D341Med (cell line): Measurements from ENCODE around the gene NUDT9.
"Not testable (repeated sequence)": the region's sequence is repeated elsewhere in the genome, so short reads cannot be mapped to it uniquely, and the experiment has no call there.

Source experiments
- DNase-seq: peaks from one replicate; pipeline ENCODE4 v3.0.0; 2012; ENCODE audit warnings: low spot score

NUDT9 gene

DNA sequence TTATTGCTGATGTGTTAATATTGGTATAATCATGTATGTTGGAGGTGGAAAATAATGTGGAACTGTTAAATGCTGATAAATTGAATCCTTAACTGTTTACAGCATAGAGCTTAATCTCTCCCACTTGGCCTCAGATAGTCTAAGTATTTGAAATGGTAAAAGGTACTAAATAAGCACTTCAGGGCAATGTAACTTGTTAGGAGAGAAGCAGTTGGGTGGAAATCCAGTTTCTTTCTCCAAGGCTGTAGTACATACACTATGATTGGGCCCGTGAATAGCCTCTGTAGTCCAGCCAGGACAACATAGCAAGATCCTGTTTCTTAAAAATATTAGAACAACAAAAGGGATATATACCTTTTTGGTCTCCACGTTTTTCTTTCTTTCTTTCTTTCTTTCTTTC, 39.7 kb downstream of the NUDT9 start:
- DNase-seq = no peak

- peak; percentile 30 for DNase-seq
Observed at GRCh38 chr4:87465739-87466366, 43.5 kb downstream of the NUDT9 start.

DNA sequence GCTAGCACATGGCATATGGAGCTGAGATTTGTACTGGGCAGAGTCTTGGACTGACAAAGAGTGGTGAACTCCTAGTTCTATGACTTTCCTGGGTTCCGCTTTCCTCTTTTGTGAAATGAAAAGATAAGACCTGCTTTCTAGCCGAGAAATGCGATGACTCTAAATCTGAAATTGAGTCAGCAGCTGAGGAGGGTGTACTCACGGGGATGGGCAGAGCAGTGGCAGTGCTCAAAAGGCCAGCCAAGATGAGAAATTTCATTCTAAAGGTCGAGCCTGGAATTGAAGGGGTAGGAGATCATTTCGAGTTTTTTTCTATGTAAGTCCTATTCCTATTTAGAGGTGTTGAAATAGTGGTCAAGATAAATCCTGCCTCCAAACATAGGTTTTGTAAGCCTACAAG, 47.0 kb downstream of the NUDT9 start:
- no peak for DNase-seq

DNA sequence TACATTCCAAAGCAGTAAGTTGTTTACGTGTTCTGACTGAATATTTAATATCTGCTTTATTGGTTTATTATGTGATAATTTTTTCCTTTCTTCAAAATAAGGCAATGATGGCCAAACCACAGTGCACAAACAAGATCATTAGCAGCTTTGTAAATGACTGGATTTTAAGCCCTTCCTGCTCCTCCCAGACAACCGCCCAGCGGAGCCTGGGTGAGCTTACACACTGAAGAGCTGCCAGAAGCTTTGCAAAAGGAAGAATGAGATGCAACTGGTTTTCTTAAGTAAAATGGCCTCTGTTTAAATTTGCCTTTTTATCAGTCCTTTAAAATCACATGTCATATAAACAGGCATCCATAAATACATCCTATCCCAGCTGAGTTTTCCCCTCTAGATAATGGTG, 54.6 kb downstream of the NUDT9 start:
- peak; percentile 28 for DNase-seq

GRCh38 chr4:87478732-87479250, 56.4 kb downstream of the NUDT9 start:
- DNase-seq = no peak

- DNase-seq = no peak
Observed at GRCh38 chr4:87481377-87481776, 59.0 kb downstream of the NUDT9 start.

GRCh38 chr4:87483247-87483646, 60.9 kb downstream of the NUDT9 start:
- DNase-seq = not testable (repeated sequence)

DNA sequence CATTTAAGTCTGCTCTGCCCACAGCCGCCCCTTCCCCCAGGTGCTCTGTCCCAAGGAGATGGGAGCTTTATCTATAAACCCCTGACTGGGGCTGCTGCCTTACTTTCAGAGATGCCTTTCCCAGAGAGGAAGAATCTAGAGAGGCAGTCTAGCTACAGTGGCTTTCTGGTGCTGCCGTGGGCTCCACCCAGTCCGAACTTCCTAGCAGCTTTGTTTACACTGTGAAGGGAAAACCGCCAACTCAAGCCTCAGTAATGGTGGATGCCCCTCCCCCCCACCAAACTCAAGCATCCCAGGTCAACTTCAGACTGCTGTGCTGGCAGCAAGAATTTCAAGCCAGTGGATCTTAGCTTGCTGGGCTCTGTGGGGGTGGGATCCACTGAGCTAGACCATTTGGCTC, 66.3 kb downstream of the NUDT9 start:
- not testable (repeated sequence) for DNase-seq

GRCh38 chr4:87489678-87490077, 67.3 kb downstream of the NUDT9 start:
- DNase-seq = no peak

DNA sequence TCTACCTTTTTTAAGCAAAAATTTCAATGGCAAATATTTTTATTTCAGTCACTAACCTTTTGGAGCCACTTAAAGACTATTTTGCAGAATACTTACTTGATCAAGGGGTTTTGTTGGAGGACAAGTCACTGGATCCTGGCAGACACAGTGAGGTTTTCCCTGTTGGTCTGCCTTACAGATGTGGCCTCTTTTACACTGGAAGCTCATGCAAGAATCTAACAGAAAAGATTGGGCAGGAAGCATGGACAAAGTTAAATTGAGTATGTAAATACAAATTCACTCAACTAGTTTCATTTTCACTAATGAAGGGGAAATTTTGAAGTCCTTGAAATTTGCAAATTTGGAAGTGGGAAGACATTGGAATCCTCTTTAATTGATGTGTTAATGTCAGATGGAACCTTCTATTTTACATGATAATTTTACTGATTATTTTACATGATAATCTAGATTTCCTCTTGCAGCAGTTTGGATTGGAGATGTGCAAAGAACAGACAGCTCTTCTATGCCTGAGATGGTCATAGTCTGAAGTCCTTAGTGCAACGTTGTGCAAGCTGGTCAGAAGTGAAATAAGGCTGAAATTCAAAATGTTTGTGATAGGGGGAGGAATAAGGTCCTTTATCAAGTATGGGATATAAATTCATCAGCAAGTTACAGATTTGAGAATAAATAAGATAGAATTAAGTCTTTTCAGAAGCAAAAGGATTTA, 68.4 kb downstream of the NUDT9 start:
- no peak for DNase-seq

DNA sequence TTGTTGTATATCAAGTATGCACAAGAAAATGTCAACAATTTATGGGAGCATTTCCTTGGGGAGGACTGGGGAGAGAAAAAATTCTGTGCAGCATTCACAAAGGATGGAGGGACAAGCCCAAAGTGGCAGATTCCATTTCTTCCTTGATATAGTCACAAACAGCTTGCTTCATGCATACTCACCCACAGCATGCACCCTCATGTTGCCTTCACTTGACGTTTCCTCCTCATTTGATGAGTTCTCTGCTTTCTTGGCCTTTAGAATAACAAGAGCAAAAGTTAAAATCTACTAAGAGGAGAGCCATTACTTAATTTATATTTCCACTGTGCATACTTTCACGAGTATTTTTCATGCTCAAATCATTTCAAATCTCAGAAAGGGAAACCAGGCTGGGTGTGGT, 69.1 kb downstream of the NUDT9 start:
- DNase-seq = no peak

DNA sequence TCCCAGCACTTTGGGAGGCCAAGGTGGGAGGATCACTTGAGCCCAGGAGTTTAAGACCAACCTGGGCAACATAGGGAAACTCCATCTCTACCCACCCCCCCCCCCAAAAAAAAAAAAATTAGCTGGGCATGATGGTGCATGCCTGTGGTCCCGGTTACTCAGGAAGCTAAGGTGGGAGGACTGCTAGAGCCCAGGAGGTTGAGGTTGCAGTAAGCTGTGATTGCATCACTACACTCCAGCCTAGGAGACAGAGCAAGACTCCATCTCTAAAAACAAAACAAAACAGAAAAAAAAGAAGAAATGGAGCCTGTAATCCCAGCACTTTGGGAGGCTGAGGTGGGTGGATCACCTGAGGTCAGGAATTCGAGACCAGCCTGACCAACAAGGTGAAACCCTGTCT, 69.5 kb downstream of the NUDT9 start:
- DNase-seq = not testable (repeated sequence)

DNA sequence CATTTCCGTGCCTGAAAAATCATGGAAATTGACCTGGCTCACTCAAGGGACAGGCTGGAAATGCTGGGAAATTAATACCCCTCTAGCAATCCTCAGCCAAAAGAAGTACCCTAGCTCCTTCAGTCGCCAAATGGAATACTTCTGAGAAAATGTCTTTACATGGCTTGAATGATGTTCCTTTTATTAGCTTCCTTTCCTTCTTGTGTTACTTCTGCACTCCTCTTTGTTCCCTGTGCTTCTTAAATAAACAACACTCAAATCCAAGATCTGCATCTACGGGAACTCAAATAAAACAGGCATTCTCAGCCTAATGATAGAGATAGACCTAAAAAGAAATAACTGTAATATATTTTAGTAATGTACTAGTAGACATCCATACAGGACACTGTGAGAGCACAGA, 70.7 kb downstream of the NUDT9 start:
- no peak for DNase-seq

- peak; percentile 30 for DNase-seq
Observed at GRCh38 chr4:87497159-87497558, 74.8 kb downstream of the NUDT9 start.

DNA sequence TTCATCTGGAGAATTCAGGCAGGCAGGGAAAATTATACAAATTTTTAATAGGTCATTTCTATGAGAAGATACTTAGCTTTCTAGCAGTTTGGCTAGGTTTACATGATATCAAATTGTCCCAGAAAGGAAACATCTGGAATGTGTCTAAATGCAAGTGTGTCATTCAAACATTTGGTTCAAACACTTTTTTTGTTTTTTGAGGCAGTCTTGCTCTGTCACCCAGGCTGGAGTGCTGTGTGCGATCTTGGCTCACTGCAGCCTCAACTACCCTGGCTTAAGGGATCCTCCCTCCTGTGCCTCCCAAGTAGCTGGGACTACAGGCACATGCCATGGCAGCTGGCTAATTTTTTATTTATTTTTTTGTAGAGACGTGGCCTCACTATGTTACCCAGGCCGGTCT, 75.2 kb downstream of the NUDT9 start:
- no peak for DNase-seq

GRCh38 chr4:87498446-87498900, 76.1 kb downstream of the NUDT9 start:
- DNase-seq = no peak

DNA sequence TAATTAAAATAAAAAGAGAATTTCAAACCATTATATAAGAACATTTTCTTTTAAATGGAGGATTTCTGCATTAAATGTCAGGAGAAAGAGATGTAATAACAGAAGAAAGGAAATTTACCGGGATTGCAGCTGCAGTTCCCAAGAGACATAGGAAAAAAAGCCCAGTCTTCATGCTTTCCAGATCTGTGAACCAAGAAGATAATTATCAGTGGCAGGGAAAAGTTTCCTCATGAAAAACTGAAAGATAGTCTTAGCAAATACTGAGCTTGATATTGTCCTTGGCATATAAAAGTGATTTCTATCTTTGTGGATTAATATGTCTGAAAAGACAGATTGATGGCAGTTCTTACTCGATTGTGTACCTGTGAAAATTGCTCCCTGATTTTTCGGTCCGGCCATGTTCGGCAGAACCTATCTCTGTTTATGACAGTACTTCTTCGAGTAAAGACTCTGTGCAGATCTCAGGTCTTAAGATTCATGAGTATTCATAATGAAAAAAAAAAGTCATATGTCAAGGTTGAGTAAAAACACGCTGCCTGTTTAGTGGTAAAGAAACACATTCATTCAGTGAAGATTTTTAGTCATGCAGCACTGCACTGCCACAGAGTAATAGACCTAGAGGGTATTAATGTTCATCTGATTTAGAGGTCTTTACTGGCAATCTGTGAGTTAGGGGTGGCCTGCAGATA, 77.2 kb downstream of the NUDT9 start:
- DNase-seq = no peak

- no peak for DNase-seq
Observed at GRCh38 chr4:87500092-87500462, 77.7 kb downstream of the NUDT9 start.

DNA sequence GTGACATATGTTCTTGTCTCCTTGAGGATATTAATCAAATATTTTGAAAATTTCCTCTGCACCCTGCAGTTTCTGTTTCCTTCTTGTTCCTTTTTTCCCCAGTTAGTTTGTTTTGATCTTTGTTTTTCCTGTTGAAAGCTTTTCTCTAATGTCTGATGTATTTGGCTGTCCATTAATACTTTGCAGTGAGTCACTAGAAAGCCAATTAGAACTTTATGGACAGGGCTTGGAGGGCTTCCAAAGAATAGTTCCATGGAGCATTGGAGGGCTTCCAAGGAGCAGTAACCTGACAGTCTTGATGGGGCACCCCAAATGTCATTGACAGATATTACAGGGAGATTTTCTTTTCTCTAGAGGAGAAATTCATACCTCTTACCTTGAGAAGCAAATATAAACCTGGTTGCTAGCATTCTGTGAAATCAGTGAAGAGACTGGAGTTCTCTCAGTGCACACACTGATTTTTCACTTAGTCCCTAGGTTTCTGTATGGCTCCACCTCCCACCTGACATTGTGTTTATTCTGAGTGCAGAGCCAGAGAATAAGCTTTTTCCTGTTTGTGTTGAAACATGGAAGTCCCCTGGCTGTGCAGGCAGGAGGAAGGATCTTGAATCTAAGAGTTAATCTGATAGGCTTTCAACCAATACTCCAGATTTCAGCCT, 80.3 kb downstream of the NUDT9 start:
- DNase-seq = no peak

- no peak for DNase-seq
Observed at GRCh38 chr4:87505862-87506261, 83.5 kb downstream of the NUDT9 start.

DNA sequence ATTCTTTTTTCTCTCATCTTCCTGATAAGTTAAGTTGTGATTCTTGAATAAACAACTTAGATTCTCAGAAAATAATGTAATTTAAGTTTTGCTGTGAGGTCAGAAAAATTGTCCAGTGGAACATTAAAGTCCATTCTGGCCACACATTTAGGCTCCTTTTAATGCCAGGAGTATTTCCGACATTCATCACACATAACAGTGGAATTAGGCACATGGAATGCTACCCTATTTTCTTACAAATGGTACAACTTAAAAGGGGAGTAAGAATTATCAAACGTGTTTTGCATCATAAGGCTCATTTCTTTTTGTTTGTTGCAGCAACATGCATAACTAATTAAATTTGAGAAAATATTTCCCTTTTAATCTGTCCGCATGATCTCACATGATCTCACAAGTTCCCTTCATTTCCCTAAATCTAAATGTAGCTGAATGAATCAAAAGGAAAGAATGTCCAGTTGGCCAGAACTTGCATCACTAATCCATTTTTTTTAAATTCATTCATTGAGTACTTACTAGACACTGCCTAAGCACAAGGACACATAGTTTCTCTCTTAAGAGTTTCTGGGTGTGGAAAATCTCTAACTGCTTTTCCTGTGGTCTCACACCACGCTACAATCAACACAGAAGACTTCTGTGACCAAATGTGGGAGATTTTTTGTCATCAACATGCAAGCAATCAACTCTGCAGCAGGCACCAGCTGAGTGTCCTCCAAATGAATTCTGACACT, 84.8 kb downstream of the NUDT9 start:
- no peak for DNase-seq
